Erythroblast (primary cell): ENCODE data around the gene SLC39A8.

ENCODE experiments used
- GATA1 ChIP-seq: IDR thresholded peaks from 2 replicates; pipeline ENCODE4 v1.6.1; 2011; ENCODE audit warnings: low read depth, mild to moderate bottlenecking, control low read depth, low read length, moderate library complexity
- POLR2A ChIP-seq: IDR thresholded peaks from 2 replicates; pipeline ENCODE4 v1.6.1; 2011; ENCODE audit warnings: mild to moderate bottlenecking, low read length

- TF ChIP-seq POLR2A, result no peak
- no peak for TF ChIP-seq GATA1
These were observed 59.5 kb downstream of the SLC39A8 start for GRCh38 chr4:102285831-102286230.
